ENCODE measurements around the gene STK24.

Gene STK24

GRCh38 chr13:98438246-98439125 lies 138.4 kb downstream of the STK24 start:
- Histone ChIP-seq H3K27me3 (no peaks in the 10 kb centered on the region), H3K36me3 (no peaks in the 10 kb centered on the region), H3K27ac (no peak overlapping the region), H3K9me3 (no peaks in the 10 kb centered on the region), H3K4me3 (ENCODE audit: low read depth in 1 of 2, low read length in 1 of 2) (no peak overlapping the region), H3K4me1 (ENCODE audit: control insufficient read depth in 1 of 2, insufficient read depth in 1 of 2, low read depth in 1 of 2, low read length in 1 of 2) (peaks cover 4 to 8% of the 10 kb centered on the region in 2 experiments)
- TF ChIP-seq CTCF (IDR thresholded peaks at IDR 0.05): no peak

- Histone ChIP-seq H3K27me3 (no peaks in the 10 kb centered on the region), H3K4me1 (ENCODE audit: control insufficient read depth in 1 of 2, insufficient read depth in 1 of 2, low read depth in 1 of 2, low read length in 1 of 2) (peaks cover 0 to under 1% of the 10 kb centered on the region in 2 experiments), H3K9me3 (no peaks in the 10 kb centered on the region), H3K4me3 (ENCODE audit: low read depth in 1 of 2, low read length in 1 of 2) (no peak overlapping the region), H3K36me3 (no peaks in the 10 kb centered on the region), H3K27ac (no peak overlapping the region)
- no peak for TF ChIP-seq CTCF (IDR thresholded peaks at IDR 0.05)
These were observed 140.5 kb downstream of the STK24 start for GRCh38 chr13:98436233-98436910.

- no peak overlapping the region for H3K27ac ChIP-seq
- no peaks in the 10 kb centered on the region for H3K36me3 ChIP-seq
- no peak for TF ChIP-seq CTCF (IDR thresholded peaks at IDR 0.05)
- H3K27me3 ChIP-seq: no peaks in the 10 kb centered on the region
- no peak overlapping the region for H3K4me3 ChIP-seq (ENCODE audit: low read depth in 1 of 2, low read length in 1 of 2)
- peaks cover 8% of the 10 kb centered on the region in 2 experiments for H3K4me1 ChIP-seq (ENCODE audit: control insufficient read depth in 1 of 2, insufficient read depth in 1 of 2, low read depth in 1 of 2, low read length in 1 of 2)
- no peaks in the 10 kb centered on the region for H3K9me3 ChIP-seq
These were observed 141.5 kb downstream of the STK24 start for GRCh38 chr13:98435376-98435775.

- no peaks in the 10 kb centered on the region for H3K9me3 ChIP-seq
- no peaks in the 10 kb centered on the region for H3K27me3 ChIP-seq
- H3K4me1 ChIP-seq (ENCODE audit: control insufficient read depth in 1 of 2, insufficient read depth in 1 of 2, low read depth in 1 of 2, low read length in 1 of 2): peaks cover 21 to 22% of the 10 kb centered on the region in 2 experiments
- no peak overlapping the region for H3K27ac ChIP-seq
- H3K36me3 ChIP-seq: no peaks in the 10 kb centered on the region
- H3K4me3 ChIP-seq (ENCODE audit: low read depth in 1 of 2, low read length in 1 of 2): no peak overlapping the region
- TF ChIP-seq CTCF (IDR thresholded peaks at IDR 0.05): no peak
These were observed 142.8 kb downstream of the STK24 start for GRCh38 chr13:98434060-98434459.

GRCh38 chr13:98433654-98434053 lies 143.3 kb downstream of the STK24 start:
- Histone ChIP-seq H3K9me3 (no peaks in the 10 kb centered on the region), H3K27ac (no peak overlapping the region), H3K36me3 (no peaks in the 10 kb centered on the region), H3K27me3 (no peaks in the 10 kb centered on the region), H3K4me1 (ENCODE audit: control insufficient read depth in 1 of 2, insufficient read depth in 1 of 2, low read depth in 1 of 2, low read length in 1 of 2) (peaks cover 25 to 26% of the 10 kb centered on the region in 2 experiments), H3K4me3 (ENCODE audit: low read depth in 1 of 2, low read length in 1 of 2) (no peak overlapping the region)
- no peak for TF ChIP-seq CTCF (IDR thresholded peaks at IDR 0.05)
